Dendritic cell treated with granulocyte-macrophage colony-stimulating factor and Interleukin-4, amounts not matched to agents 40 ng/mL and 50 ng/mL, for 4 days (primary cell): ENCODE data around the gene TXNRD2.
"Not testable (repeated sequence)": the region's sequence is repeated elsewhere in the genome, so short reads cannot be mapped to it uniquely, and the experiment has no call there.

Experiments used
- H3K27ac Mint-ChIP-seq: one replicate; pipeline ENCODE4 v1.8.0; 2022; ENCODE audit warnings: mild to moderate bottlenecking, mixed read lengths
- H3K27me3 Mint-ChIP-seq: one replicate; pipeline ENCODE4 v1.8.0; 2022; ENCODE audit warnings: mild to moderate bottlenecking, mixed read lengths
- H3K36me3 Mint-ChIP-seq: one replicate; pipeline ENCODE4 v1.8.0; 2022; ENCODE audit warnings: low read depth, mixed read lengths
- H3K4me1 Mint-ChIP-seq: one replicate; pipeline ENCODE4 v1.8.0; 2022; ENCODE audit warnings: low read depth, mixed read lengths
- H3K4me3 Mint-ChIP-seq: one replicate; pipeline ENCODE4 v1.8.0; 2022; ENCODE audit warnings: mild to moderate bottlenecking, moderate library complexity, mixed read lengths
- H3K9me3 Mint-ChIP-seq: one replicate; pipeline ENCODE4 v1.8.0; 2022; ENCODE audit warnings: mixed read lengths
- intact Hi-C: fragments of 100-400 bp; cut with micrococcal nuclease; formaldehyde crosslinking; loops from one replicate; pipeline ENCODE4 v1.15.0; 2022

Gene TXNRD2

DNA sequence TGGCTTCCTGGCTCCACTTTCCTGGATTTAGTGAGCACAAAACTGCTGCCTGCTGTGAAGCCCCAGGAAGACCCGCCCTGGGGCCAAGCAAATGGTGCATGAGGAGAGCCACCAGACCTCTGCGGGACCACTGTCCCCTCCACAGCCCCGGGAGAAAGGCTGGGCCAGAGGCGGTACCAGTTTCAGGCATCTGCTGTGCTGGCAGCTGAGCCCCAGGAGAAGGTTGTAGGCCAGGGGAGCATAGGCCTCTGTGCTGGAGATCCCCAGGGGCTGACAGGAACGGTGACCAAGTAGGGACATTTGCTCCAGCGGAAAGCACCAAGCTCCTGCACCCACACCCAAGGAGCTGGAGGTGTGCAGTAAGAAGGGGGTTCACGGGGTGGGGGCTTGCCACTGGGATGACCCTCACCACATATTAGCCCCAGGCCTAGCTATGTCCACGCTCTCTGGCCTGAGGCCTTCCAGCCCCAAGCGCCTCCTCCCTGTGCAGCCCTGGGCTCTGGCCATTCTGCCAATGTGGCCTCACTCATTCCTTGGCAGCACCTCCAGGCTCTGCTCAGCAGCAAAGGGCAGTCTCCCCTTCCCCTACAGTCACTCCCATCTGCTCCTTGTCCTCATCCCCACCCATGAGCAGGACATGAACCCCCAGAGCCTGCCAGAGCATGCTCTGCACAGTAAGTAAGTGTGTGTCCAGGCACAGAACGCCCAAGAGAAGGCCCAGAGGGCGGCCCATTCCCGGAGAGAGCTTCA, 24.1 kb downstream of the TXNRD2 start:
- Mint-ChIP-seq H3K27me3 (no peaks in the 10 kb centered on the region), H3K4me1 (peaks cover 5% of the 10 kb centered on the region), H3K27ac (no peak overlapping the region), H3K9me3 (no peaks in the 10 kb centered on the region), H3K4me3 (no peak overlapping the region), H3K36me3 (peaks cover 93% of the 10 kb centered on the region)
- intact Hi-C loops = no loop called here

DNA sequence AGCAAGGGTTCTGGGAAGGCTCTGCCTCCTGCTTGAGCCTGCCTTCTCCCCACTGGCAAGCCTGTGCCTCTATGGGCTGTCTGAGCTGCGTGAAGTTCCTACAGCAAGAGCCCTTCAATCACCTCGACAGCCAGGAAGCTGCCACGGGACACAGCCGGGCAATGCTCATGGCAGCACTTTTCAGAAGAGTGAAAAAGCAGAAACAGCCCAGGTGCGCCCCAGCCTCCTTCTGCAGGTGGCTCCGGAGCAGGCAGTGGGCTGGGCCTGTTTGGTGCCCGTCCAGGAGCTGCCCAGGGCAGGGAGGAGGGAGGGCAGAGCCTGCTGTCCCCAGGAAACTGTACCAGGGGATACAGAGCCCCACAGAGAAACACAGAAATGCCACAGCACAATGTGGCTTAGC, 24.7 kb downstream of the TXNRD2 start:
- Mint-ChIP-seq H3K9me3 (no peaks in the 10 kb centered on the region), H3K4me1 (peaks cover 5% of the 10 kb centered on the region), H3K4me3 (no peak overlapping the region), H3K27me3 (no peaks in the 10 kb centered on the region), H3K36me3 (peaks cover 97% of the 10 kb centered on the region), H3K27ac (no peak overlapping the region)
- intact Hi-C loops = no loop called here

- intact Hi-C loops = no loop called here
- peaks cover 5% of the 10 kb centered on the region for H3K4me1 Mint-ChIP-seq
- H3K27me3 Mint-ChIP-seq = no peaks in the 10 kb centered on the region
- H3K36me3 Mint-ChIP-seq = peaks cover 100% of the 10 kb centered on the region
- no peak overlapping the region for H3K4me3 Mint-ChIP-seq
- no peaks in the 10 kb centered on the region for H3K9me3 Mint-ChIP-seq
- H3K27ac Mint-ChIP-seq = no peak overlapping the region
Observed at GRCh38 chr22:19916006-19916405, 25.6 kb downstream of the TXNRD2 start.

GRCh38 chr22:19915287-19915954, 26.2 kb downstream of the TXNRD2 start:
- H3K27me3 Mint-ChIP-seq = no peaks in the 10 kb centered on the region
- peaks cover 100% of the 10 kb centered on the region for H3K36me3 Mint-ChIP-seq
- peaks cover 5% of the 10 kb centered on the region for H3K4me1 Mint-ChIP-seq
- no peaks in the 10 kb centered on the region for H3K9me3 Mint-ChIP-seq
- intact Hi-C loops = no loop called here
- H3K27ac Mint-ChIP-seq = no peak overlapping the region
- no peak overlapping the region for H3K4me3 Mint-ChIP-seq

DNA sequence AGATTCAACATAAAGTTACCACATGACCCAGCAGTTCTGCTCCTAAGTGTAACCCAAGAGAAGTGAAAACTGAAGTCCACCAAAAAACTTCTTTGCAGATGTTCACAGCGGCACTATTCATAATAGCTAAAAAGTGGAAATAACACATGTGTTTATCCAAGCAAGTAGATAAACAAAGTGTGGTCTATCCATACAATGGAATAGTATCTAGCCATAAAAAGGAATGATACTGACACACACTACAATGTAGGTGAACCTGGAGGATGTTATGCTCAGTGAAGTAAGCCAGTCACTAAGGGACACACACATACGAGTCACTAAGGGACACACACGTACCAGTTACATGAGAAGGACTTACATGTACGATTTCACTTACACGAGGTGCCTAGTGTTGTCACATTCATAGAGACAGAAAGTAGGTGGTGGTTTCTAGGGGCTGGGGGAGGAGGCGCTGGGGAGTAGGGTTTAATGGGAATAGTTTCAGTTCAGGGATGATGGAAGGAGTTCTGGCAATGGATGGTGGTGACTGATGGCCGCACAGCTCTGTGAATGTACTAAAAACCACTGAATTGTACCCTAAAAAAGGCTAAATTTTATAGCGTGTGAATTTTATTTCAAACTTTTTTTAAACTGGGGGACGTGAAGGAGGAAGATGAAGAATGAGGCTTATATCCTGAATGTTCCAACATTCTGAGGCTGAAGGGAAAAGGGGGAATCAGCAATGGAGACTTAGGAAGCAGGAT, 27.2 kb downstream of the TXNRD2 start:
- intact Hi-C loops = no loop called here

GRCh38 chr22:19913337-19913936, 28.2 kb downstream of the TXNRD2 start:
- Mint-ChIP-seq H3K9me3 (no peaks in the 10 kb centered on the region), H3K36me3 (peaks cover 96% of the 10 kb centered on the region), H3K4me1 (peaks cover 5% of the 10 kb centered on the region), H3K27ac (no peak overlapping the region), H3K4me3 (no peak overlapping the region), H3K27me3 (no peaks in the 10 kb centered on the region)
- intact Hi-C loops = no loop called here

More for the DNA sequence above, 27.2 kb downstream of the TXNRD2 start:
- Mint-ChIP-seq H3K9me3 (no peaks in the 10 kb centered on the region), H3K4me1 (peaks cover 5% of the 10 kb centered on the region), H3K27me3 (no peaks in the 10 kb centered on the region), H3K4me3 (no peak overlapping the region), H3K27ac (no peak overlapping the region), H3K36me3 (peaks cover 98% of the 10 kb centered on the region)

DNA sequence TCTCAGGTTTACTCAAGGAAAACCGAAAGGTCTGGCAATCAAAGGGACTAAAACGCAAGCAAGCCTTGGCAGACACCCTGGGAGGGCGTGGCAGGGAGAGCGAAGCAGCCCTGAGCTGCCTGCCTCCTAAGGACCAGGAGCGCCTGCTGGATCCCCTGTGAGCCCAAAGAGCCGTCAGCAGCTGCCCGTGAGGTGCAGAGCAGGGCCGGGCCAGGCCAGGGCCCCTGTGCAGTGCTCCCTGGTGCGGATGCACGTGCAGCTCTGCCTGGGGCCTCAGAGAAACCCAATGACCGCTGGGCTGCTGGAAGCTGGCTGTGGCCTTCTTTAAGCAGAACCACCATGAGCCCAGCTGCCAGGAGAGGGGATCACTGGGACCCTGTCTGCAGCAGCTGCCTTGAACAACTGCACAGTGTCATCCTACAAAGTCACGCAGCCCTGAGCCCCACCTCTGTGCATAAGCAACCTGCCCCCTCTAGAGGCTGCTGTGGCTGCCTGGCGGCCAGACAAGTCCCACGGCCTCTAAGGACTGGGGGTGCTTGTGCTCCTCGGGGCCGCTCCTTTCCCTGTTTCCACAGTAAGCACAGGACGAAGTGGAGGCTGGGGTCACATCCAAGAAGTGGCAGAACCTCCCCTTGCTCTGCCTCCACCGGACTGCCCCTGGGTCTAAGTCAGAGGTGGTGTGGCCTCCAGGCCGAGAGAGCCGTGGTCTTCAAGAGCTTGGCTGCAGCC, 29.2 kb downstream of the TXNRD2 start:
- Mint-ChIP-seq H3K36me3 (peaks cover 96% of the 10 kb centered on the region), H3K4me1 (peaks cover 5% of the 10 kb centered on the region), H3K27ac (no peak overlapping the region), H3K27me3 (no peaks in the 10 kb centered on the region), H3K4me3 (no peak overlapping the region), H3K9me3 (no peaks in the 10 kb centered on the region)
- intact Hi-C loops = no loop called here

- intact Hi-C loops = no loop called here
- Mint-ChIP-seq H3K4me3 (no peak overlapping the region), H3K4me1 (peaks cover 5% of the 10 kb centered on the region), H3K27me3 (no peaks in the 10 kb centered on the region), H3K36me3 (peaks cover 96% of the 10 kb centered on the region), H3K9me3 (no peaks in the 10 kb centered on the region), H3K27ac (no peak overlapping the region)
Observed at GRCh38 chr22:19911540-19912270, 29.9 kb downstream of the TXNRD2 start.

GRCh38 chr22:19910180-19910744, 31.4 kb downstream of the TXNRD2 start:
- Mint-ChIP-seq H3K4me3 (no peak overlapping the region), H3K36me3 (peaks cover 96% of the 10 kb centered on the region), H3K27ac (no peak overlapping the region), H3K9me3 (no peaks in the 10 kb centered on the region), H3K4me1 (peaks cover 5% of the 10 kb centered on the region), H3K27me3 (no peaks in the 10 kb centered on the region)
- intact Hi-C loops = loop anchor here (1.0 kb wide), 1 partner anchor 180 kb away; no protein-coding TSS in a partner anchor

GRCh38 chr22:19909350-19910179, 32.1 kb downstream of the TXNRD2 start:
- peaks cover 93% of the 10 kb centered on the region for H3K36me3 Mint-ChIP-seq
- H3K27ac Mint-ChIP-seq = no peak overlapping the region
- no peaks in the 10 kb centered on the region for H3K27me3 Mint-ChIP-seq
- peaks cover 5% of the 10 kb centered on the region for H3K4me1 Mint-ChIP-seq
- H3K4me3 Mint-ChIP-seq = no peak overlapping the region
- intact Hi-C loops = loop anchor here (1.0 kb wide), 1 partner anchor 179 kb away; no protein-coding TSS in a partner anchor
- H3K9me3 Mint-ChIP-seq = no peaks in the 10 kb centered on the region

GRCh38 chr22:19907902-19908301, 33.7 kb downstream of the TXNRD2 start:
- H3K27ac Mint-ChIP-seq, H3K27me3 Mint-ChIP-seq, H3K4me1 Mint-ChIP-seq, H3K4me3 Mint-ChIP-seq, intact Hi-C loops, H3K9me3 Mint-ChIP-seq: not testable (repeated sequence)
- H3K36me3 Mint-ChIP-seq = peaks cover 93% of the 10 kb centered on the region

DNA sequence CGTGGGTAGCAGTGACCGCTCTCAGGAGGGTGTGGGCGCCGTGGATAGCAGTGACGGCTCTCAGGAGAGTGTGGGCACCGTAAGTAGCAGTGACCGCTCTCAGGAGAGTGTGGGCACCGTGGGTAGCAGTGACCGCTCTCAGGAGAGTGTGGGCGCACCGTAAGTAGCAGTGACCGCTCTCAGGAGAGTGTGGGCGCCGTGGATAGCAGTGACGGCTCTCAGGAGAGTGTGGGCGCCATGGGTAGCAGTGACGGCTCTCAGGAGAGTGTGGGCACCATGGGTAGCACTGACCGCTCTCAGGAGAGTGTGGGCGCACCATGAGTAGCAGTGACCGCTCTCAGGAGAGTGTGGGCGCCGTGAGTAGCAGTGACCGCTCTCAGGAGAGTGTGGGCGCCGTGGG, 34.8 kb downstream of the TXNRD2 start:
- intact Hi-C loops, H3K4me3 Mint-ChIP-seq, H3K27ac Mint-ChIP-seq, H3K27me3 Mint-ChIP-seq, H3K9me3 Mint-ChIP-seq, H3K4me1 Mint-ChIP-seq: not testable (repeated sequence)
- peaks cover 93% of the 10 kb centered on the region for H3K36me3 Mint-ChIP-seq
